ENCODE data around the gene SH3GL1. TPM values are rescaled to one million over a fixed set of nuclear protein-coding genes. Genes with fewer than 3 reads are reported as not detected.

The SH3GL1 gene
- polyA plus RNA-seq, 1 of the 3 experiments (the other 2 are of a cell fraction): 82.8 TPM

- TF ChIP-seq YY1 (IDR thresholded peaks at IDR 0.05; ENCODE audit: low read depth) (no peak), USF2 (IDR thresholded peaks at IDR 0.05; ENCODE audit: borderline replicate concordance, low read depth, low read length) (no peak), RXRA (IDR thresholded peaks at IDR 0.05; ENCODE audit: borderline replicate concordance, low read depth) (no peak), IRF3 (IDR thresholded peaks at IDR 0.05; ENCODE audit: low read depth, low read length) (no peak), EZH2phosphoT487 (IDR thresholded peaks at IDR 0.05; ENCODE audit: borderline replicate concordance, low read depth) (no peak), RCOR1 (IDR thresholded peaks at IDR 0.05; ENCODE audit: low read length) (no peak), CHD2 (IDR thresholded peaks at IDR 0.05; ENCODE audit: low read length, partially characterized antibody) (no peak), NRF1 (IDR thresholded peaks at IDR 0.05; ENCODE audit: low read depth, low read length) (no peak), MXI1 (IDR thresholded peaks at IDR 0.05; ENCODE audit: low read depth, low read length) (no peak), RFX5 (IDR thresholded peaks at IDR 0.05; ENCODE audit: low read length) (no peak)
- Histone ChIP-seq H3K9me2 (no peaks in the 10 kb centered on the region), H3K4me1 (ENCODE audit: control insufficient read depth in 1 of 2, insufficient read depth in 2 of 2, low read depth in 1 of 2, low read length in 1 of 2) (peaks cover 0 to 14% of the 10 kb centered on the region in 2 experiments; a peak in 2 of 4 replicates), H2AFZ (ENCODE audit: low read depth) (no peak overlapping the region), H3K4me2 (no peak overlapping the region), H3F3A (replicated peaks; ENCODE audit: insufficient read depth) (peaks cover 6% of the 10 kb centered on the region), H3K36me3 (replicated peaks in 1 of 2; ENCODE audit: control insufficient read depth in 1 of 2, insufficient read depth in 2 of 2, low read length in 1 of 2) (peaks cover 5% of the 10 kb centered on the region in 2 experiments), H4K20me1 (ENCODE audit: insufficient read depth) (no peaks in the 10 kb centered on the region), H3K4me3 (ENCODE audit: low read depth in 2 of 2, low read length in 1 of 2) (no peak overlapping the region), H3K79me2 (ENCODE audit: insufficient read depth) (peaks cover 2% of the 10 kb centered on the region; the same call in 1 of the 2 replicates), H3K27ac (ENCODE audit: low read depth in 2 of 2, low read length in 1 of 2) (no peak overlapping the region), H3K9ac (no peak overlapping the region), H3K9me3 (no peaks in the 10 kb centered on the region), H3K27me3 (ENCODE audit: insufficient read depth) (no peaks in the 10 kb centered on the region)
- ChIA-PET POLR2A (interaction anchor here (0.6 to 1.1 kb wide), 6 partner anchors 10 to 47 kb away, joined by 3 to 4 read pairs (median 3); partner anchors contain the start of gene MPND), CTCF (no interaction called here)
- no peak for DNase-seq
- whole genome bisulfite sequencing (ENCODE audit: low lambda C conversion rate): 100% methylated on average over 1 of the region's 9 CpGs
These were observed 76.7 kb downstream of the SH3GL1 start for GRCh38 chr19:4323692-4324091.

GRCh38 chr19:4322942-4323665 lies 77.2 kb downstream of the SH3GL1 start:
- ChIA-PET CTCF (interaction anchor here (0.9 to 2.4 kb wide), 2 partner anchors 19 to 20 kb away, joined by 3 to 7 read pairs; partner anchors contain the start of gene FSD1), POLR2A (interaction anchor here (0.6 to 1.5 kb wide), 6 partner anchors 10 to 46 kb away, joined by 3 to 5 read pairs (median 3); partner anchors contain the start of gene MPND)
- H3K27me3 ChIP-seq (ENCODE audit: insufficient read depth): no peaks in the 10 kb centered on the region
- no peak for DNase-seq
- 80% methylated on average over 5 of the region's 37 CpGs for WGBS (ENCODE audit: low lambda C conversion rate)
- no peaks in the 10 kb centered on the region for H4K20me1 ChIP-seq (ENCODE audit: insufficient read depth)
- no peaks in the 10 kb centered on the region for H3K9me3 ChIP-seq
- H3K4me3 ChIP-seq (ENCODE audit: low read depth in 2 of 2, low read length in 1 of 2): no peak overlapping the region
- TF ChIP-seq CTCF (IDR thresholded peaks at IDR 0.05) (no peak), POLR2AphosphoS5 (IDR thresholded peaks at IDR 0.05; ENCODE audit: low read depth, low read length) (no peak), MEF2A (IDR thresholded peaks at IDR 0.05; ENCODE audit: borderline replicate concordance, low read depth) (no peak), MXI1 (IDR thresholded peaks at IDR 0.05; ENCODE audit: low read depth, low read length) (no peak), GABPA (IDR thresholded peaks at IDR 0.05; ENCODE audit: low read depth) (no peak)
- H3K4me2 ChIP-seq: no peak overlapping the region
- H2AFZ ChIP-seq (ENCODE audit: low read depth): no peak overlapping the region
- H3K79me2 ChIP-seq (ENCODE audit: insufficient read depth): no peaks in the 10 kb centered on the region
- peaks cover 6% of the 10 kb centered on the region for H3F3A ChIP-seq (replicated peaks; ENCODE audit: insufficient read depth)
- peaks cover 0 to 14% of the 10 kb centered on the region in 2 experiments; a peak in 2 of 4 replicates for H3K4me1 ChIP-seq (ENCODE audit: control insufficient read depth in 1 of 2, insufficient read depth in 2 of 2, low read depth in 1 of 2, low read length in 1 of 2)
- no peak overlapping the region for H3K9ac ChIP-seq
- no peak overlapping the region for H3K27ac ChIP-seq (ENCODE audit: low read depth in 2 of 2, low read length in 1 of 2)
- no peaks in the 10 kb centered on the region for H3K9me2 ChIP-seq
- peaks cover 9 to 11% of the 10 kb centered on the region in 2 experiments for H3K36me3 ChIP-seq (replicated peaks in 1 of 2; ENCODE audit: control insufficient read depth in 1 of 2, insufficient read depth in 2 of 2, low read length in 1 of 2)
